Upper lobe of right lung (tissue), 1 donor: Measurements from ENCODE around the gene AMIGO2. TPM values are rescaled to one million over a fixed set of nuclear protein-coding genes. Genes with fewer than 3 reads are reported as not detected.
"Not testable (repeated sequence)": the region's sequence is repeated elsewhere in the genome, so short reads cannot be mapped to it uniquely, and the experiment has no call there.

Experiments used
- ATAC-seq: fragments of 200-7000 bp; cut with Tn5 transposase; one replicate; pipeline ENCODE4 v1.9.1; 2020; ENCODE audit warnings: mild to moderate bottlenecking, moderate library complexity
- DNase-seq: peaks from one replicate; pipeline ENCODE4 v3.0.0-alpha.2; 2020
- H3K27ac ChIP-seq: fragments of 200-600 bp; one replicate; pipeline ENCODE4 v1.8.0; 2022
- H3K27me3 ChIP-seq: fragments of 200-600 bp; one replicate; pipeline ENCODE4 v1.8.0; 2022; ENCODE audit warnings: mild to moderate bottlenecking
- H3K36me3 ChIP-seq: fragments of 200-600 bp; one replicate; pipeline ENCODE4 v1.8.0; 2022
- H3K4me1 ChIP-seq: fragments of 200-600 bp; one replicate; pipeline ENCODE4 v1.8.0; 2022
- H3K4me3 ChIP-seq: fragments of 200-600 bp; one replicate; pipeline ENCODE4 v1.8.0; 2022; ENCODE audit warnings: mild to moderate bottlenecking
- H3K9me3 ChIP-seq: fragments of 200-600 bp; one replicate; pipeline ENCODE4 v1.8.0; 2022
- CTCF ChIP-seq: fragments of 200-600 bp; IDR thresholded peaks from one replicate; pipeline ENCODE4 v1.8.0; 2022; ENCODE audit warnings: antibody characterized with exemption
- intact Hi-C: fragments of 100-400 bp; cut with DNase I; formaldehyde crosslinking; loops from one replicate; pipeline ENCODE4 v1.11.0; 2022
- total RNA-seq: library from RNA; stranded (reverse); fragmentation: NEBNext Ultra II Directional; extraction: Animal tissue kit (Norgen Biotek cat#: 25700); gene quantifications from one replicate; pipeline ENCODE4 v1.2.1, GENCODE V29; 2021
- donor health status: DM: no; HTN: yes; CAD: no; lungs with severe emphysema.

AMIGO2 gene
- total RNA-seq, 1 donor from 2014 or later: 22.8 TPM

GRCh38 chr12:47065546-47065945 is 14.2 kb downstream of the AMIGO2 start:
- intact Hi-C loops: no loop called here
- Histone ChIP-seq H3K4me3 (no peak overlapping the region), H3K9me3 (no peaks in the 10 kb centered on the region), H3K27ac (no peak overlapping the region), H3K4me1 (peaks cover 4% of the 10 kb centered on the region), H3K27me3 (no peaks in the 10 kb centered on the region), H3K36me3 (no peaks in the 10 kb centered on the region)
- DNase-seq (no peak), ATAC-seq (no peak)
- TF ChIP-seq CTCF: no peak

- H3K27ac ChIP-seq, intact Hi-C loops, H3K4me3 ChIP-seq, DNase-seq, H3K4me1 ChIP-seq, ATAC-seq, H3K36me3 ChIP-seq, H3K9me3 ChIP-seq, H3K27me3 ChIP-seq: not testable (repeated sequence)
Observed at GRCh38 chr12:47058640-47059039, 21.1 kb downstream of the AMIGO2 start.

GRCh38 chr12:47056944-47057343 is 22.8 kb downstream of the AMIGO2 start:
- H3K27ac ChIP-seq, H3K4me3 ChIP-seq, H3K27me3 ChIP-seq, DNase-seq, H3K4me1 ChIP-seq, intact Hi-C loops, H3K36me3 ChIP-seq, H3K9me3 ChIP-seq, ATAC-seq: not testable (repeated sequence)

- H3K9me3 ChIP-seq, H3K27me3 ChIP-seq, H3K4me1 ChIP-seq, intact Hi-C loops, H3K36me3 ChIP-seq, ATAC-seq, DNase-seq, H3K27ac ChIP-seq, H3K4me3 ChIP-seq: not testable (repeated sequence)
Observed at GRCh38 chr12:47055856-47056255, 23.9 kb downstream of the AMIGO2 start.

GRCh38 chr12:47054659-47055058 is 25.1 kb downstream of the AMIGO2 start:
- Histone ChIP-seq H3K27ac (no peak overlapping the region), H3K4me3 (no peak overlapping the region), H3K9me3 (peaks cover 4% of the 10 kb centered on the region), H3K27me3 (no peaks in the 10 kb centered on the region), H3K4me1 (no peaks in the 10 kb centered on the region), H3K36me3 (no peaks in the 10 kb centered on the region)
- DNase-seq (no peak), ATAC-seq (peak; percentile 43)
- TF ChIP-seq CTCF: no peak
- intact Hi-C loops: no loop called here

- Histone ChIP-seq H3K27ac (no peak overlapping the region), H3K27me3 (no peaks in the 10 kb centered on the region), H3K4me3 (no peak overlapping the region), H3K4me1 (no peaks in the 10 kb centered on the region), H3K36me3 (no peaks in the 10 kb centered on the region), H3K9me3 (peaks cover 4% of the 10 kb centered on the region)
- intact Hi-C loops: no loop called here
- no peak for DNase-seq
- TF ChIP-seq CTCF: no peak
- no peak for ATAC-seq
Observed at GRCh38 chr12:47053961-47054360, 25.8 kb downstream of the AMIGO2 start.

GRCh38 chr12:47052274-47052673 is 27.5 kb downstream of the AMIGO2 start:
- ATAC-seq (no peak), DNase-seq (no peak)
- H3K4me1 ChIP-seq: no peaks in the 10 kb centered on the region
- H3K36me3 ChIP-seq: no peaks in the 10 kb centered on the region
- no peak for TF ChIP-seq CTCF
- H3K9me3 ChIP-seq: peaks cover 4% of the 10 kb centered on the region
- H3K27me3 ChIP-seq: no peaks in the 10 kb centered on the region
- H3K27ac ChIP-seq: no peak overlapping the region
- intact Hi-C loops: no loop called here
- no peak overlapping the region for H3K4me3 ChIP-seq

GRCh38 chr12:47051291-47051690 is 28.5 kb downstream of the AMIGO2 start:
- not testable (repeated sequence) for DNase-seq

More at GRCh38 chr12:47051291-47051690, 28.5 kb downstream of the AMIGO2 start:
- H3K4me1 ChIP-seq, H3K27ac ChIP-seq, intact Hi-C loops, H3K27me3 ChIP-seq, ATAC-seq, H3K36me3 ChIP-seq, H3K9me3 ChIP-seq, H3K4me3 ChIP-seq: not testable (repeated sequence)
